ENCODE measurements around the gene DNAJB12. TPM values are rescaled to one million over a fixed set of nuclear protein-coding genes. Genes with fewer than 3 reads are reported as not detected.

The DNAJB12 gene
- total RNA-seq, 1 experiment from 2014 or later, result 51.0 TPM

DNA sequence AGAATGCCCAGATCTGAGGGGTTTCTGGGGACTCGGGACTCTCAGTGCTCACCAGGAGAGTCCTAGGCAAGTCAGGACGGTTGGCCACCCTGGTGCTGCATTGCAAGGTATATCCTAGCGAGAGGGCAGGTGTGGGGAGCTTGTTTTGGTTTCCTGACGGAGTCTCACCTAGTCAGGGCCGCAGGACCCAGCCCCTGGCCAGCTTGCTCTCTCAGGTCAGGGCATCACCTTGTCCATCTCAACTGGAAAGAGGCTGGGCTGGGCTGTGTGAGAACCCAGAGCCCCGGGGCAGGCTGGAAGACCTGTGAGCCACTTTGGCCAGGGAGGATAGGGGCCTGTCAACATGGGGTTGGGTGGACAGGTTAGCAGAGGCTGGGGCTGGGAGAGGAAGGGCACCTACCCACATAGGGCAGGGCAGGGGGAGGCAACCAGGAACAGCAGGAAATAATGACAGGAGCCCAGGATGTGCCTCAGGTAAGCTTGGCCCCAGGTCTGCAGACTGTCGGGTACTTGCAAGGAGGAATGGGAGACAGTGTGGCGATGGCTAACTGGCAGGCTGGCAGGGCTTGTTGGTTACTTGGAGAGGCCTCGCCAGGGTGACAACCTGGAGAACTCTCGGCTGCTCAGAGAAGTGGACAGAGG lies 31.5 kb downstream of the DNAJB12 start:
- POLR2A ChIA-PET, result no interaction called here
- no peaks in the 10 kb centered on the region for H3K36me3 ChIP-seq (ENCODE audit: control insufficient read depth, insufficient read depth, low read length)
- in situ Hi-C loops (cut with HindIII; ENCODE audit: low pct_unique_long_range_greater_than_20kb, low sequenced_read_pairs), result loop anchor here (25.0 kb wide), 1 partner anchor 361 kb away; the partner anchor contains the start of gene CHST3
- intact Hi-C loops (cut with micrococcal nuclease; ENCODE audit: unreplicated experiment), result no loop called here
- ATAC-seq (no peak), DNase-seq (ENCODE audit: low read depth, low spot score) (no peak)
- no peaks in the 10 kb centered on the region for H3K9me3 ChIP-seq (ENCODE audit: control insufficient read depth, insufficient read depth, low read depth, low read length)
- H3K4me3 ChIP-seq (ENCODE audit: low read depth in 2 of 2, low read length in 2 of 2), result no peak overlapping the region
- TF ChIP-seq, protein P1, sequence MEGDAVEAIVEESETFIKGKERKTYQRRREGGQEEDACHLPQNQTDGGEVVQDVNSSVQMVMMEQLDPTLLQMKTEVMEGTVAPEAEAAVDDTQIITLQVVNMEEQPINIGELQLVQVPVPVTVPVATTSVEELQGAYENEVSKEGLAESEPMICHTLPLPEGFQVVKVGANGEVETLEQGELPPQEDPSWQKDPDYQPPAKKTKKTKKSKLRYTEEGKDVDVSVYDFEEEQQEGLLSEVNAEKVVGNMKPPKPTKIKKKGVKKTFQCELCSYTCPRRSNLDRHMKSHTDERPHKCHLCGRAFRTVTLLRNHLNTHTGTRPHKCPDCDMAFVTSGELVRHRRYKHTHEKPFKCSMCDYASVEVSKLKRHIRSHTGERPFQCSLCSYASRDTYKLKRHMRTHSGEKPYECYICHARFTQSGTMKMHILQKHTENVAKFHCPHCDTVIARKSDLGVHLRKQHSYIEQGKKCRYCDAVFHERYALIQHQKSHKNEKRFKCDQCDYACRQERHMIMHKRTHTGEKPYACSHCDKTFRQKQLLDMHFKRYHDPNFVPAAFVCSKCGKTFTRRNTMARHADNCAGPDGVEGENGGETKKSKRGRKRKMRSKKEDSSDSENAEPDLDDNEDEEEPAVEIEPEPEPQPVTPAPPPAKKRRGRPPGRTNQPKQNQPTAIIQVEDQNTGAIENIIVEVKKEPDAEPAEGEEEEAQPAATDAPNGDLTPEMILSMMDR (IDR thresholded peaks at IDR 0.05), result no peak
- no peak for TF ChIP-seq REST (IDR thresholded peaks at IDR 0.05; ENCODE audit: insufficient read depth in 1 of 2, low read depth in 2 of 2, low read length in 1 of 2)
- TF ChIP-seq SIN3A (IDR thresholded peaks at IDR 0.05; ENCODE audit: borderline replicate concordance, insufficient read depth, low read depth, low read length), result no peak
- no peak for TF ChIP-seq TCF7L2 (IDR thresholded peaks at IDR 0.05; ENCODE audit: low read depth, low read length)
- TF ChIP-seq POLR2AphosphoS5 (IDR thresholded peaks at IDR 0.05; ENCODE audit: low read depth, low read length), result no peak
- CTCF ChIA-PET, result no interaction called here
- no TSS peak for BruUV-seq (replicated peaks)
- H3K27me3 ChIP-seq (ENCODE audit: control insufficient read depth, insufficient read depth, low read length), result no peaks in the 10 kb centered on the region
- peak overlapping the region; percentile 89 for H3K27ac ChIP-seq (ENCODE audit: low read length)
- peaks cover 81% of the 10 kb centered on the region for H3K4me1 ChIP-seq (ENCODE audit: control insufficient read depth, insufficient read depth, low read length)

- TF ChIP-seq, protein P1 (IDR thresholded peaks at IDR 0.05), result no peak
- TF ChIP-seq SIN3A (IDR thresholded peaks at IDR 0.05; ENCODE audit: borderline replicate concordance, insufficient read depth, low read depth, low read length) (no peak), POLR2AphosphoS5 (IDR thresholded peaks at IDR 0.05; ENCODE audit: low read depth, low read length) (no peak), REST (IDR thresholded peaks at IDR 0.05; ENCODE audit: insufficient read depth in 1 of 2, low read depth in 2 of 2, low read length in 1 of 2) (no peak), TCF7L2 (IDR thresholded peaks at IDR 0.05; ENCODE audit: low read depth, low read length) (no peak)
- no peaks in the 10 kb centered on the region for H3K9me3 ChIP-seq (ENCODE audit: control insufficient read depth, insufficient read depth, low read depth, low read length)
- H3K4me3 ChIP-seq (ENCODE audit: low read depth in 2 of 2, low read length in 2 of 2), result no peak overlapping the region
- H3K4me1 ChIP-seq (ENCODE audit: control insufficient read depth, insufficient read depth, low read length), result peaks cover 79% of the 10 kb centered on the region
- H3K27ac ChIP-seq (ENCODE audit: low read length), result peak overlapping the region; percentile 89
- intact Hi-C loops (cut with micrococcal nuclease; ENCODE audit: unreplicated experiment) (no loop called here), in situ Hi-C loops (cut with HindIII; ENCODE audit: low pct_unique_long_range_greater_than_20kb, low sequenced_read_pairs) (loop anchor here (25.0 kb wide), 1 partner anchor 360 kb away; the partner anchor contains the start of gene CHST3)
- no peaks in the 10 kb centered on the region for H3K36me3 ChIP-seq (ENCODE audit: control insufficient read depth, insufficient read depth, low read length)
- DNase-seq (ENCODE audit: low read depth, low spot score) (no peak), ATAC-seq (no peak)
- BruUV-seq (replicated peaks), result no TSS peak
- ChIA-PET CTCF (no interaction called here), POLR2A (no interaction called here)
- H3K27me3 ChIP-seq (ENCODE audit: control insufficient read depth, insufficient read depth, low read length), result no peaks in the 10 kb centered on the region
Observed at GRCh38 chr10:72322280-72323058, 32.2 kb downstream of the DNAJB12 start.
